HEK293 (cell line): Measurements from ENCODE around the gene NFIX.

Experiments used
- BCL11A ChIP-seq: fragments of 450-650 bp; formaldehyde crosslinking; IDR thresholded peaks from 2 replicates; pipeline ENCODE4 v1.5.1; 2016; ENCODE audit warnings: low read depth, missing biosample characterization, missing genetic modification characterization
- CTCF ChIP-seq: fragments of 450-650 bp; formaldehyde crosslinking; IDR thresholded peaks from 2 replicates; pipeline ENCODE4 v1.5.1; 2016; ENCODE audit warnings: missing biosample characterization, missing genetic modification characterization
- EGR2 ChIP-seq: fragments of 450-650 bp; formaldehyde crosslinking; IDR thresholded peaks from 2 replicates; pipeline ENCODE4 v1.5.1; 2016; ENCODE audit warnings: low read depth, missing biosample characterization, missing genetic modification characterization
- MYNN ChIP-seq: fragments of 450-650 bp; formaldehyde crosslinking; IDR thresholded peaks from 2 replicates; pipeline ENCODE4 v1.5.1; 2016; ENCODE audit warnings: missing biosample characterization, missing genetic modification characterization, borderline replicate concordance
- REST ChIP-seq: fragments of 450-650 bp; formaldehyde crosslinking; IDR thresholded peaks from 2 replicates; pipeline ENCODE4 v1.5.1; 2016; ENCODE audit warnings: missing biosample characterization, missing genetic modification characterization
- SETDB1 ChIP-seq: IDR thresholded peaks from one replicate; pipeline ENCODE4 v1.6.1; 2017; ENCODE audit warnings: mild to moderate bottlenecking, low read length, moderate library complexity, mixed read lengths; ENCODE audit not compliant: insufficient read length
- YY1 ChIP-seq: fragments of 450-650 bp; formaldehyde crosslinking; IDR thresholded peaks from 2 replicates; pipeline ENCODE4 v1.5.1; 2018; ENCODE audit warnings: missing biosample characterization, missing genetic modification characterization
- ZBTB6 ChIP-seq: fragments of 450-650 bp; formaldehyde crosslinking; IDR thresholded peaks from 2 replicates; pipeline ENCODE4 v1.5.1; 2017; ENCODE audit warnings: missing biosample characterization, missing genetic modification characterization
- ZEB2 ChIP-seq: fragments of 450-650 bp; formaldehyde crosslinking; IDR thresholded peaks from 2 replicates; pipeline ENCODE4 v1.5.1; 2016; ENCODE audit warnings: missing biosample characterization, missing genetic modification characterization
- ZNF23 ChIP-seq: fragments of 450-650 bp; formaldehyde crosslinking; IDR thresholded peaks from 2 replicates; pipeline ENCODE4 v1.5.1; 2016; ENCODE audit warnings: missing biosample characterization, missing genetic modification characterization, borderline replicate concordance
- ZNF239 ChIP-seq: fragments of 450-650 bp; formaldehyde crosslinking; IDR thresholded peaks from 2 replicates; pipeline ENCODE4 v1.5.1; 2016; ENCODE audit warnings: missing biosample characterization, missing genetic modification characterization
- ZNF416 ChIP-seq: fragments of 450-650 bp; formaldehyde crosslinking; IDR thresholded peaks from 2 replicates; pipeline ENCODE4 v1.5.1; 2016; ENCODE audit warnings: missing biosample characterization, missing genetic modification characterization
- ZNF433 ChIP-seq: fragments of 450-650 bp; formaldehyde crosslinking; IDR thresholded peaks from 2 replicates; pipeline ENCODE4 v1.5.1; 2016; ENCODE audit warnings: missing biosample characterization, missing genetic modification characterization, low read depth
- ZNF776 ChIP-seq: fragments of 450-650 bp; formaldehyde crosslinking; IDR thresholded peaks from 2 replicates; pipeline ENCODE4 v1.5.0; 2017; ENCODE audit warnings: missing biosample characterization, missing genetic modification characterization, borderline replicate concordance

GRCh38 chr19:13006431-13007281 is 11.4 kb downstream of the NFIX start:
- TF ChIP-seq ZNF239 (tag by site-specific recombination) = no peak
- no peak for TF ChIP-seq ZNF433 (tag by site-specific recombination)
- no peak for TF ChIP-seq CTCF
- TF ChIP-seq ZNF776 (tag by site-specific recombination) = no peak
- TF ChIP-seq BCL11A = no peak
- TF ChIP-seq ZBTB6 (tag by site-specific recombination) = no peak
- TF ChIP-seq MYNN (tag by site-specific recombination) = no peak
- no peak for TF ChIP-seq EGR2 (tag by site-specific recombination)
- TF ChIP-seq ZNF23 (tag by site-specific recombination) = no peak
- TF ChIP-seq REST = no peak
- TF ChIP-seq YY1 (tag by site-specific recombination) = no peak
- no peak for TF ChIP-seq ZNF416 (tag by site-specific recombination)
- TF ChIP-seq SETDB1 = no peak
- no peak for TF ChIP-seq ZEB2
